NCI-H2196 (cell line): ENCODE measurements around the gene ADGRD1.
"Not testable (repeated sequence)": the region's sequence is repeated elsewhere in the genome, so short reads cannot be mapped to it uniquely, and the experiment has no call there.

Experiments
- DNase-seq: peaks from one replicate; lab custom pipeline; 2025; ENCODE audit not compliant: unreplicated experiment; lab: John Stamatoyannopoulos, UW

The ADGRD1 gene

DNA sequence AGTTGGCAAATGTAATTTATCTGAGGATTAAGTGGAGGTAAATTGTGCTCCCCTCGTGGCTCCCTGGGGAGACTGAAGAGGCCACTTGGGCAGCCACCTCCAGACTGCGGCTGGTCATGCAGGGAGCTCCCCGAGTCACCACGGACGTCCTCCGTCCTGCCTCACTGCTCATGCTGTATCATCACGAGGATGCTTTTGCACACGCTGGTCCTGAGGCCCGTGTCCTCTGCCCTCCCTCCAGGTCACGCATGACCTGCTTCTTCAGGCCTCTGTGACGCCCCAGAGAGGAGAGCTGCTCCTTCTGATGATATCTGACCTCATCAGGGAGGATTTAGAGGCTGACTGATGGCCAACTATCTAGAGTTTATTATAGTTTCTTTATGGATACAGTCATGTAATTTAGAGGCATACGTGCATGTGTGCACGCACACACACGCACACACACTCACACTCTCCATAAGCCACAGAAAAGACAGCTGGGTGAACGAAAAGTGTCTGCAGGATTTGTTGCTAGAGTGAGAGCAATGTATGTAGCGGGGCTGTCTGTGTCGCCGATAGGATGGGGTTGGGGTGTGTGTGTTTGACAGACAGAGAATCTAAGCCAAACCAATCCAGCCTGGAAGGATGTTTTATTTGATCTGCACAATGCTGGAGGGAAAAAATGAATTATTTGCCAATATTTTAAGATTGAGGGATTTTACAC is 160.0 kb downstream of the ADGRD1 start:
- DNase-seq, result no peak

DNA sequence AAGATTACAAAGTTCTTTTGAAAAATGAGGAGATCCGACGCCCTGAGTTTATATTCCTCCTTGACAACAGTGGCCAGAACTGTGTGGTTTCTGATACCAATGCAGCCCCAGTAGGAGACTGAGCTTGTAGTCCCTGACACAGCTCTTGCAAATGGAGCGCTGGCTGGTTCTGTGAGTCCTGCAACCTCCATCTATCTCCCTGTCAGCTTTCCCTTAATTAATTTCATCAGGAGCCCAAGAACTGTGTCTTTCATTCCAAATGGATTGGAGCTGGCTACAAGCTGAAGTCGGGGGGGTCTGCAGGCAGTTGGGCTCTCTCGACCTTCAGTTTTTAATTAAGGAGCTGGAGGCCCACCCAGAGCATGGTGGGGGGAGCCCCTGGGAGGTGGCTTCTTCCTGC is 160.6 kb downstream of the ADGRD1 start:
- no peak for DNase-seq

DNA sequence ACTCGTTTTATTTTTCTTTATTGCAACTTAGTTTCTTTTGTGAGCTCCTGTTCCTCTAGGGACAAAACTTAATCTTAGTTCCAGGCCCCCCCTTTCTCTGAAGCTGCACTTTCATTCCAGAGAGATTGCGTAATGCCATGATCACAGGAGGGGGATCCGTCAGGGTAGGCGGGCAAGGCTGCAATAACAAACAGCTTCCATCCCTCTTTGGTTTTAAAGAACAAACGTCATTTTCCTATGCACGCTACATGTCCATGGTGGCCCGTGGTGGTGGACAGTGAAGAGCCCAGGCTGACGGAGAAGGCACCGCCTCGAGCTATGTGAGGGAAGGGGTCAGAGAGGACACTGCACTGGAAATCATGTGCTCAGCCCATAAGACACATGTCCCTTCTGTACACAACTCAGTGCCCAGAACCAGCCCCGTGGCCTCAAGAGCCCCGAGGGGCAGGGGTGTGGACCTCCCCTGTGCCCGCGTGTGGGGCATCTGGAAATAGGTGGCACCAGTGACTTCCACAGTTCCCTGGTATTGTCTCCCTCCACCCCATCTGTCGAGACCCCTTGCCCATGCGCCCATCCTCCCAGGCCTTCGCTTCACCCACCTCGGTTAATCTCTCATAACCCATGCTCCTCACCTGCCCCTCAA is 161.4 kb downstream of the ADGRD1 start:
- no peak for DNase-seq

DNA sequence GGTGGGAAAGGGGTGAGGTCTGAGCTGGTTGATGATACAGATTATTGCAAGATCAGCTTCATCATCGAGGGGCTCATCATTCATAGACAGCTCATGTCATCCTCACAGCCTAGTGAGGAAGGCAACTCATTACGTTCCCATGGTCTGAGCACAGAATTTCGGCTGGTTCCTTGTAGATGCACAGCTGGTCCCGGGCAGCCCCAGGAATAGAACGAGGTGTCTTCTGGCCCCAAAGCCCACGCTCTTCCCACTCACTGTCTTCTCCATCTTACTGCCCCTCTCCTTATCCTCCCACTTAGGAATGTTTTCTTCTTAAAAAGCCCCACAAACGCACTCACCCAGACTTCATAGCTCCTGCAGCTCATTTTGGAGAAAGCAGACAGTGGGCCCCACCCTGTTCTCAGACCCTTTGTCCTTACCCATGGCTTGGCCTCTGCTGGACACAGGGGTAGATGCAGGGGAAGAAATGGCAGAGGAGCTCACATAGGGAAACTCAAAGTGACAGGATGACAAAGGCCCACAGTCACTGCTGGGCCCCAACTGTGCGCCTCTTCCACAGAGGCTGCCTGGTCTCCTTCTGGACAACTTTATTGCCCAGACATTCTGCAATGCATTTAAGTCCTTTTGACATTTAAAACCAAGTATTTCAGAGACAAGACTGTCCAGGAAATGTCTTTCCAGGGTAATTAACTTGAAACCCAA is 162.2 kb downstream of the ADGRD1 start:
- DNase-seq, result no peak

DNA sequence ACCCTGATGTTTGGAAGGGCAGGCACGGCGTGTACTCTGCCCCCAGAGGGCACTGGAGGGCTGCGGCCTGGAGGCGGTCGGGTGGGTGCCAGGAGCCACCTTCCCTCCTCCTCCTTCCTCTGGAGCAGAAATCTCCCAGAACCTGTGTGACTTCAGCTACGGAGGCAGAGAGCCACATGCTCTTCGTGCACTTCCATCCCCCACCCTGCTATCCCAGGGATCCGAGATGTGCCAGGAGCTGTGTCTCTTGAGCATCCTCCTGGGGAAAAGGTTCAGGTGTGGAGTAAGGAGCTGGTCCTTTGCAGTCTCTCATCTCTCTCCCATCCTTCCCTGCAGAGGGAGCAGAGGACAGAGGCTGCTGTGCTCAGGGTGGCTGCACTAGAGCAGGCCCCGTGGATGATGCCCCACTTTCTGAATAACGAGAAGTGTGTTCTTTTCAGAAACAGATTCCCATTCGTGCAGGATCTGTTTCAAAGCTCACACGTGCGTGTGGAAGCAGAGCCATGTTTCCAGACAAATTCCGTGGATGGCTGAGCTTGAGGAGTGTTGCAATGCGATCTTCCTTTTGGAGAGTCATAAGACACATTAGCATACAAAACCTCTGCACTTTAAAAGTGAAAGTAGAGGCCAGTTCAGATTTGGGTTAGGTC is 162.9 kb downstream of the ADGRD1 start:
- peak; percentile 55 for DNase-seq

DNA sequence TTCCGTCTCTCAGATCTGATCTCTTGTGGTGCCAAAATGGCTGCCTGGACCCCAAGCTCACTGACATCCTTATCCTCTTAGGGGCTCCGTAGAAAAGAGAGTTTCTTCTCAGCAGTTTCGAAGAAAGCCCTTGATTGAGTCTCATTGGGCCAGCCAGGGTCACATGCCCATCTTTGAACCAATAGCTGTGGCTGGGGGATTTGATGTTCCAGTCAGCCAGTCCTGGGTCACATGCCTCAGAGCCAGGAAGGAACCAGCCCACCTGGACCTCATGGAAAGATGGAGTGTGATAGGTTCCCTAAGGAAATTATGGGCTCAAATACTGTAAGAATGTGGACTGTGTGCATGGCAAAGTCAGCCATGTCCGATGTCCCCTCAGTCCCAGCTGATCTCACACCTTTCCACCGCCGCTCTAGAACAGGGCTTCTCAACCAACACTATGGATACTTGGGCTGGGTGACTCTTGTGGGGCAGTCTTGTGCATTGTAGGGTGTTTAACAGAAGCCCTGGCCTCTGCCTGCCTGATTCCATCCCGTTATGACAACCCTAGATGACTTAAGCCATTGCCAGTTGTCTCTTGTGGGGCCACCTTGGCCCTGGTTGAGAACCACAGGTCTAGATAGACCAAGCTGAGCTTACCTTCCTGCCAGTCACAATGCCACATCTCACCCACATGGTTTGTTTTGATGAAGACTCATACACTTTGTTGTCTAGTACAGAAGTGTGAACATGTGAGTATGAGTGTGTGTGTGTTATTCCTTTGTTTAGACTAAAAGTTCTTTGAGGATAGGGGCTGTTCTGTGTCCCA is 163.9 kb downstream of the ADGRD1 start:
- DNase-seq, result no peak

DNA sequence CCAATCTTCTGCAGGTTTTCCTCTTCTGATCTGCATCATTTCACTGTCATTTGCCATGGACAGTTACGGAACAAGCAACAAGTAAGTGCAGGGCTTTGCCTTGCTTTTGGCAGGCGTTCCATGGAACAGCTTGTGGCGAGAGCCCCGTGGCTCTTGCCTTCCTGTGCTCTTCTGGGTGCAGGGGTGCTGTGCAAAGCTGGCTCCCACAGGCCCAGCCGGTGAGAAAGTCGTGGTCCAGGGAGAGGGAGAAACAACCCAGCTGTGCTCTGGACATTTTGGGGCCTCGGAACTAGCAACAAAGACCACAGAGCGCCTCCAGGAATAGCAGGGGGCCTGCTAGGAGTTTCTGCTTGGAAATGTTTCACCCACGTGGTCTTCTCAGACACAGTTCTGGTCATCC is 164.7 kb downstream of the ADGRD1 start:
- no peak for DNase-seq

DNA sequence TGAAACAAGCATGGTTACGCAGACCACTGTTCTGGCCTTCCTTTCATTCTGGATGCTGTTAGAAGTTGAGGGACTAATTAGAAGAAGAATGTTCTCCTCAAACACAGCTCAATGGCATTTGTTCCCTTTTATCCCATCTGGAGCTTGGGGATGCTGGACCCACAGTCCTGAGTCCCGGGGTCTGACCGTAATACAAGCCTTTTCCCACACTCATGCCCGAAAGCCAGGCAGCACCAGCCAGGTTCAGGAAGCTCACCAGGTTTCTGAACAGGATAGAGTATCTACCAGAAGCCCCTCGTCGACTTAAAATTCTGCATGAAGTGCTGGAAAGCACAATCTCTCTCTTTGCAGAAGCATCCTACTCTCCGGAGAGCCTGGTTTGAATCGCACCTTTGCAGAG is 165.6 kb downstream of the ADGRD1 start:
- DNase-seq, result not testable (repeated sequence)

DNA sequence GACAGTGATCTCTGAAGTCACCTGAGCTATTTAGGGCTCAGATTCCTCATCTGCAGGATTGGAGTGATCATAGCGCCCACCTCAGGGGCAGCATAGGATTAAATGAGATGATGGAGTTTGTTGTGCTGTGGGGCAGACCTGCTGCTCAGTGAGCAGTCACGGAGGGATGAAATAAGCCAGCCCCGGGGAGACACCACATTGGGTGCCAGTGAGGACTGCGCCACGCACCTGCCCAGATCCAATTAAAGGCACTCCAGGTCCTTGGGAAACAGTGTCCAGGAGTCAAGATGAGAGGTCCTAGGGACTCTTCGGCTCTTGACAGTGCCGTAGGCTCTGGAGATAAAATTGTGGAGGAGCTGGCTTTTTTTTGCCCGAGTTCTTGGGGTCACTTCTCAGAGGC is 166.2 kb downstream of the ADGRD1 start:
- DNase-seq, result no peak

DNA sequence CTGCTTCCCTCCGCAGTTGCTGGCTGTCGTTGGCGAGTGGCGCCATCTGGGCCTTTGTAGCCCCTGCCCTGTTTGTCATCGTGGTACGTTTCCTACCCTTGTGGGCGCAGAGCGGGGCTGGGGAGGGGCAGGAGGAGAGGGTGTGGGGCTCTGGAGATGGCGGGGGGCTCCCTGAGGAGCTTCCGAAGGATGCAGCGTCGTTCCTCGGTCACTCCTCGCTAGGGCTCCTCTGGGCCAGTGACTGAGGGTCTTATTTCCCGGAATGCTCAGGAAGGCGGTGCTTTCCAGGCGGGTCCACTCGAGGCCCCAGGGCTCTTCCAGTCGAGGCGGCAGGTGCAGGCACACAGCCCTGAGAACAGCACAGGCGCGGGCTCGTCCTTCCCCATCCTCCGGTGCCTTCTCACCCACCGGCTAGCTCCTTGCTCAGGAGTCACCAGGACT is 167.1 kb downstream of the ADGRD1 start:
- DNase-seq, result no peak

DNA sequence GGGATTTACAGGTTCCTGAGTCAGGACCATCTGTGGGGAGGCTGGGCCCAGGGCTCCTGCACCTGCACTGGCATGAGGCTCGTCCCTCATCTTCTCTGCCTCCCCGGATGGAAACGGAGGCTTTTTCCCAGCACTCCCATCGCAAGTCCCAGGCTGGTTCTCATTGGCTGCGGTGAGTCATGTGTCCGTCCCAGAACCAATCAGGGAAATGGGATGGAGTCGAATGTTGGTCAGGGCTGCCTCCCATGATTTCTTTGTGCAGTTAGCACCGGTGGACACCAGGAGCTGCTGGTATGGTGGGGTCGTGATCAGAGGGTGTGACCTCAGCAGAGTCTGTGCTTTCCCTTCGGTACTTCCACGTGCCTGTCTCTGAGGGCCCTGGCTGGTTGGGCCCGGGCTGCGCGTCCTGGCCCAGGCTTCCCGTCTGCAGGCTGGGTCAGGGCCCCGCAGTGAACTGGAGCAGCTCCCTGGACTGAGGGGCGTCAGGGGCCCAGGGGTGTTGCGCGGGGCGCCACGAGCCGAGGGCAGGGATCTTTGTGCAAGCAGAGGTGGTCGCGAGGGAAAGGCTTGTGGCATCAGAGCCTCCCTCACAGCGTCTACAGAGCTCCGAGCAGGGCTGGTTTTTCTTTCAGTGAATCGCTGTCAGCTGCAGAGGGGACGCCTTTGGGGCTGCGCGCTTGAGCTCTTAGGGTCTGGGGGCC is 168.1 kb downstream of the ADGRD1 start:
- no peak for DNase-seq

DNA sequence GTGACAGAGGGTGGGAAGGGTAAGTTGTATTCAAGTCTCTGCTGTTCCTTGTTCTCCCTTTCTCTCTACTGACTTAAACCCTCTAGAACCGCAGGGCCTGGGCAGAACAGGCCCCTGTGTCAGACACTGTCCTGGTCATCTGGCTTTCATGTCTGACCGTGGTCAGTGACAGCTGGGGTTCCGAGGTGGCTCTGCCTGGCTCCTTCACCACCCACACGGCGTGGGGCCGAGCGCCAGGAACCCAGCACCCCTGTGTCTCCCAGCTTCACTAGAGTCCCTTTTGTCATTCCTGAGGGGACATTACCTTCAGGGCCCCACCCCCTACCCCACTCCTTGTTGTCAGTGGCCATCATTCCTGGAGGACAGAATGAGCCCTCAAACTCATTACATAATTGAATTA is 168.9 kb downstream of the ADGRD1 start:
- DNase-seq, result no peak

DNA sequence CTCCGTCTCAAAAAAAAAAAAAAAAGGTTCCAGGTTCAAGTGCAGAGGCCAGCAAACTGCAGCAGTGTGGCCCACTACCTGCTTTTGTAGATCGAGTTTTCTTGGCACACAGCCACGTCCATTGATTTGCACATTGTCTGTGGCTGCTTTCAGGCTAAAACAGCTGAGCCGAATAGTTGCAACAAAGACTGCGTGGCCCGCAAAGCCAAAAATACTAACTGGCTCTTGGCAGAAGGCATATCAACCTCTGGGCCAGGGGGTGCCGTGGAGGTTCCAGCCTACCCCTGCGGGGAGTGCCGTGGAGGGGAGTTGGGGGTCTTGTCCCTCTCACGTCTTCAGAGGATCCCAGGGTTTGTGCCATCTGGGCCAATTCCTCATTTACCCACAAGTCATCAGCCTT is 170.1 kb downstream of the ADGRD1 start:
- DNase-seq, result no peak

DNA sequence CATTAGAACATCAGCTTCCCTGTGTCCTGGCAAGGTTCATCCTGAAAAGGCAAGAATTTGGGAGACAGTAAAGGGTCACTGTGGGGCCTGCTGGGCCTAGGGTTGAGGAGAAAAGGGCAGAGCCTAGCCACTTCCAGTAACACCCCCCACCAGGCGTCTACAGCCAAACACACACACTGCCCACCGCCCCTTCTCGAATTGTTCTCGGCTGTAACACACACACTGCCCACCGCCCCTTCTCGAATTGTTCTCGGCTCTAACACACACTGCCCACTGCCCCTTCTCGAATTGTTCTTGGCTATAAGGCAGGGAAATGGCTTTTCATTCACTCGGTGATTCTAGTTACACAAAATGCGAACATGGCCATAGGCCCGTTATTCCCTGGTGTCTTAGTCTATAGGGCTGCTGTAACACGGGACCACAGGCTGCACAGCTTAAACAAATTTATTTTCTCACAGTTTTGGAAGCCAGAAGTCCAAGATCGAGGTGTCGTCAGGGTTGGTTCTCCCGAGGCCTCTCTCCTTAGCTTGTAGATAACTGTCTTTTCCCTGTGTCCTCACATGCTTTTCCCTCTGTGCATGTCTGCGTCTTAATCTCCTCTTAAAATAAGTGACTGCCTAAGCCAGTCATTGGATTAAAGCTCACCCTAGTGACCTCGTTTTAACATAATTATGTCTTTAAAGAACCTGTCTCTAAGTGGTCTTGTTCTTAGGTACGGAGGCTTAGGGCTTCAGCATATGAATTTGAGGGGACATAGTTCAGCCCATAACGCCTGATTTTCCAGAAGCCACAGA is 171.0 kb downstream of the ADGRD1 start:
- no peak for DNase-seq

DNA sequence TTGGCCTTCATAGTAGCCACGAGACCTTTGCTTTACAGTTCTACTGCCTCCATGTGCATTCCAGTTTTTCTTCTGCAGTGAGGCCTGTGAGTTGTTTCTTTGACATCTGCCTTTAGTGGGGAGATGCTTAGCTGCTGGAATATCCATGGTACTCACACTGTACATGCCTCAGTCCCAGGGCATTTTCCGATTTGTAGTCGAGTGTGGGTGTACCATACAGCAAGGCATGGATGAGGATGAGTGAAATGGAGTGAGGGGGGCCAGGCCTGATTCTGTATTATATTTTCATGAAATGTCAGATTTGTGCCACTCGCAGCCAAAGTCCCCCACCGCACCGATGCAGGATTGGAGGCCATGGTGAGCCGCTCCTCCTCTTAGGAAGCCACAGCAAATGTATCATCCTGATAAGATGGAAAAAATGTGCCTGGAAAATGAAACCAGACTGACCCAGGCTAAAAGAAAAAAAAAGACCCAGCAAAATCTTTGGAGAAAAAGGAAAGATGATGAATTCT is 173.0 kb downstream of the ADGRD1 start:
- DNase-seq, result no peak

DNA sequence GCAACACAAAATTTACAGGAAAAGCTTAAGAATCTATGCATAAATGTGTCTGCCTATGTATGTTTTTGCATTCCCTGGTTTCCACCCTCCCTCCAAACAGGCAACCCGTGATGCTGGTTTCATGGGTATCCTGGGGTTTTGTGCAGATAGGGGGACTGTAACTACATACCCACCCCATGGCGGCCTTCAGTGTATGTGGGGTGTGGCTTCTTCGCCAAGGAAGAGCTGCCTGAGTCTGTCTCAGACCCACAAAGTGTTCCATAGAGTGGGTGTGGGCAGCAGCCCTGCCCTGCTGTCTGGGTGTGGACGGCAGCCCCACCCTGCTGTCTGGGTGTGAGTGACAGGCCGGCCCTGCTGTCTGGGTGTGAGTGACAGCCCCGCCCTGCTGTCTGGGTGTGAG is 174.8 kb downstream of the ADGRD1 start:
- no peak for DNase-seq

DNA sequence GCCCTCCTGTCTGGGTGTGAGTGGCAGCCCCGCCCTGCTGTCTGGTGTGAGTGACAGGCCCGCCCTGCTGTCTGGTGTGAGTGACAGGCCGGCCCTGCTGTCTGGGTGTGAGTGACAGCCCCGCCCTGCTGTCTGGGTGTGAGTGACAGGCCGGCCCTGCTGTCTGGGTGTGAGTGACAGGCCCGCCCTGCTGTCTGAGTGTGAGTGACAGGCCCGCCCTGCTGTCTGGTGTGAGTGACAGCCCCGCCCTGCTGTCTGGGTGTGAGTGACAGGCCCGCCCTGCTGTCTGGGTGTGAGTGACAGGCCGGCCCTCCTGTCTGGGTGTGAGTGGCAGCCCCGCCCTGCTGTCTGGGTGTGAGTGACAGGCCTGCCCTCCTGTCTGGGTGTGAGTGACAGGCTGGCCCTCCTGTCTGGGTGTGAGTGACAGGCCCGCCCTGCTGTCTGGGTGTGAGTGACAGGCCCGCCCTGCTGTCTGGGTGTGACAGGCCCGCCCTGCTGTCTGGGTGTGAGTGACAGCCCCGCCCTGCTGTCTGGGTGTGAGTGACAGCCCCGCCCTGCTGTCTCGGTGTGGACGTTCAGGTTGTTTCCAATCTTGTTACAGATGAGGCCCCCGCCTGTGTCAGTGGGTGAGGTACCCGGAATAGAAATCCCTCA is 175.4 kb downstream of the ADGRD1 start:
- DNase-seq, result not testable (repeated sequence)

DNA sequence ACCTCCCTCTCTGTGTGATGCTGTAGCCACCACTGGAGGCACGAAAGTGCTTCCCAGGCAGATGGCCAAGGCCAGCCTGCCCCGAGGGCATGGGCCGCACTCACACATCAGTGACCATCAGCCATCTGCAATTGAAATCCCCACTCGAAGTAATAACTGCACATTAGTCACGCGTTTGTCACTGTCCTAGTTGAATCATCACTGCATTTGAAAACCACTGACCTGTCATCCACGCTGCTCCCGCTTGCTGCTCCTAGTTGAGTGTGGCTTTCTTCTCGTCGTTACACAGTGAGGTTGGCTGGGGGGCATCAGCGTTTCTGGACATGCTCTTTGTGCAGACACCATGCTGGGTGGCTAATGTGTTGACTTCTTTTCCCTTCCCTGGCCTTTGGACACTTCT is 176.1 kb downstream of the ADGRD1 start:
- no peak for DNase-seq
